DOHH2 (cell line): ENCODE results near the gene MPRIP.

Experiments
- EZH2phosphoT487 ChIP-seq: fragments of 200-600 bp; sonication (generic); IDR thresholded peaks from 2 replicates; pipeline ENCODE4 v1.6.1; 2017; ENCODE audit warnings: borderline replicate concordance, mild to moderate bottlenecking, antibody characterized with exemption, low read length, moderate library complexity, mixed read lengths
- TF ChIP-seq, protein P1 (sequence below): fragments of 200-600 bp; sonication (generic); IDR thresholded peaks from one replicate; pipeline ENCODE4 v1.5.1; 2014; ENCODE audit warnings: antibody characterized with exemption, mild to moderate bottlenecking, low read depth, low read length; ENCODE audit not compliant: poor library complexity, severe bottlenecking

DNA sequence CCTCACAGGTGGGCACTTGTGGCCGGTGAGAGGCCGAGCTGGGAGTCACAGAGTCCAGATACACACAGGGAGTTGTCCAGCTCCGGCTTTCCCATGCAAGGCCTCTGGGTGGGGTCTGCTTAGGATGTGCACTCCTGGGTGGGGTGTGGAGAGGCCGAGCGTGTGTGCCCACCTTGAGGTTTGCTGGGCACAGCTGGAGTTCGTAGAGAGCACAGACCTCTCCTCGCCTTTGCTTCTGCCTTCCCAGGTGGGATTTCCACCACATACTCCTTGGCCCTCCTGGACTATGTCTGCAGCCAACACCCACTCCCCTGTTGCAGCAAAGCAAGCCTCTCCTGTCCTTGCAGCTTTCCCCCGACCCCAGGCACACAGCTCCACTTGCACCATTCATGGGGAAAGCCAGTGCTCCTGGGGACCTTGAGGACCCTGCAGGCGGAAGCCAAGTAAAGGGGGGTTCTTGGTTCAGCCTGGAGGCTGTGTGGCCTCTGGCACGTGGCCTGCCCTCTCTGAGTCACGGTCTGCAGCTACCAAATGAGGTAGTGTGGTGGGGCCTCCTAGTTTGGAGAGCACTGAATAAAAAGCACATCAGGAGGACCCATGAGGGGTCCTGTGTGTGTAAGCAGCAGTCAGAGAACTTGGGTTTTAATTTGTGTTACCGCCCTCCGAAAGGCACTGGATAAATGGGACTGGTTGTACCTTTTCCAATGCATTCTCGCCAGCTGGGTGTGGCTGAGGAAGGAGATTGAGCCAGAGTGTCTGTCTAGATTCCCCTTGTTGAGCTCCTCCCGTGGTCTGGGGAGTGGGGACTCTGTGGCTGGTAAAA is 31.5 kb downstream of the MPRIP start:
- TF ChIP-seq, protein P1, sequence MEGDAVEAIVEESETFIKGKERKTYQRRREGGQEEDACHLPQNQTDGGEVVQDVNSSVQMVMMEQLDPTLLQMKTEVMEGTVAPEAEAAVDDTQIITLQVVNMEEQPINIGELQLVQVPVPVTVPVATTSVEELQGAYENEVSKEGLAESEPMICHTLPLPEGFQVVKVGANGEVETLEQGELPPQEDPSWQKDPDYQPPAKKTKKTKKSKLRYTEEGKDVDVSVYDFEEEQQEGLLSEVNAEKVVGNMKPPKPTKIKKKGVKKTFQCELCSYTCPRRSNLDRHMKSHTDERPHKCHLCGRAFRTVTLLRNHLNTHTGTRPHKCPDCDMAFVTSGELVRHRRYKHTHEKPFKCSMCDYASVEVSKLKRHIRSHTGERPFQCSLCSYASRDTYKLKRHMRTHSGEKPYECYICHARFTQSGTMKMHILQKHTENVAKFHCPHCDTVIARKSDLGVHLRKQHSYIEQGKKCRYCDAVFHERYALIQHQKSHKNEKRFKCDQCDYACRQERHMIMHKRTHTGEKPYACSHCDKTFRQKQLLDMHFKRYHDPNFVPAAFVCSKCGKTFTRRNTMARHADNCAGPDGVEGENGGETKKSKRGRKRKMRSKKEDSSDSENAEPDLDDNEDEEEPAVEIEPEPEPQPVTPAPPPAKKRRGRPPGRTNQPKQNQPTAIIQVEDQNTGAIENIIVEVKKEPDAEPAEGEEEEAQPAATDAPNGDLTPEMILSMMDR = no peak
- no peak for TF ChIP-seq EZH2phosphoT487
